PC-9 (cell line): ENCODE data around the gene TK2. TPM values are rescaled to one million over a fixed set of nuclear protein-coding genes. Genes with fewer than 3 reads are reported as not detected.

Source experiments
- BruUV-seq: library from RNA; stranded (reverse); fragments of 400-500 nt; replicated peaks from 2 replicates; lab custom pipeline; 2021; lab: Mats Ljungman, UMichigan
- CTCF ChIA-PET: fragments of 300-600 bp; sonication (Branson Sonifier 250); formaldehyde crosslinking; loops from one replicate; lab custom pipeline; 2022; ENCODE audit warnings: antibody characterized with exemption; lab: Charles Lee
- POLR2A ChIA-PET: fragments of 300-600 bp; sonication (Branson Sonifier 250); formaldehyde crosslinking; loops from one replicate; lab custom pipeline; 2022; ENCODE audit warnings: antibody characterized with exemption; ENCODE audit not compliant: unreplicated experiment; lab: Charles Lee
- DNase-seq, 2 experiments: peaks; one replicate each; pipeline versions ENCODE4 v3.0.0 to v3.0.0-alpha.2; 2015 to 2022; ENCODE audit warnings: mixed read lengths in 1 of 2
- H2AFZ ChIP-seq: fragments of 200-600 bp; sonication (generic); 2 replicates; pipeline ENCODE4 v1.8.1; 2017; ENCODE audit warnings: antibody characterized with exemption
- H3F3A ChIP-seq: fragments of 200-600 bp; sonication (generic); 2 replicates; pipeline ENCODE4 v1.8.1; 2017; ENCODE audit warnings: antibody characterized with exemption, mild to moderate bottlenecking, low read depth; ENCODE audit not compliant: insufficient read depth
- H3K27ac ChIP-seq: fragments of 200-600 bp; sonication (generic); 2 replicates; pipeline ENCODE4 v1.6.1; 2016; ENCODE audit warnings: mixed run types
- H3K27me3 ChIP-seq: fragments of 200-600 bp; sonication (generic); 2 replicates; pipeline ENCODE4 v1.6.1; 2016; ENCODE audit warnings: low read depth, mixed run types; ENCODE audit not compliant: insufficient read depth
- H3K36me3 ChIP-seq: fragments of 200-600 bp; sonication (generic); 2 replicates; pipeline ENCODE4 v1.6.1; 2016; ENCODE audit warnings: low read depth, mixed run types
- H3K4me1 ChIP-seq: fragments of 200-600 bp; sonication (generic); replicated peaks from 2 replicates; pipeline ENCODE4 v1.6.1; 2016; ENCODE audit warnings: mixed run types; ENCODE audit not compliant: insufficient read depth
- H3K4me2 ChIP-seq: fragments of 200-600 bp; sonication (generic); 2 replicates; pipeline ENCODE4 v1.6.1; 2017; ENCODE audit warnings: mixed run types
- H3K4me3 ChIP-seq: fragments of 200-600 bp; sonication (generic); 2 replicates; pipeline ENCODE4 v1.6.1; 2016; ENCODE audit warnings: mixed run types
- H3K79me2 ChIP-seq: fragments of 200-600 bp; sonication (generic); 2 replicates; pipeline ENCODE4 v1.6.1; 2017; ENCODE audit warnings: low read depth, mixed run types
- H3K9me2 ChIP-seq: fragments of 200-600 bp; sonication (generic); 2 replicates; pipeline ENCODE4 v1.8.1; 2017; ENCODE audit warnings: mild to moderate bottlenecking; ENCODE audit not compliant: insufficient read depth
- H3K9me3 ChIP-seq: fragments of 200-600 bp; sonication (generic); 2 replicates; pipeline ENCODE4 v1.8.1; 2016; ENCODE audit warnings: low read depth; ENCODE audit not compliant: insufficient read depth
- H4K20me1 ChIP-seq: fragments of 200-600 bp; sonication (generic); 2 replicates; pipeline ENCODE4 v1.8.1; 2017; ENCODE audit not compliant: insufficient read depth
- EZH2 ChIP-seq: fragments of 200-600 bp; sonication (generic); IDR thresholded peaks from 2 replicates; pipeline ENCODE4 v1.8.0; 2017; ENCODE audit warnings: antibody characterized with exemption, low read depth
- intact Hi-C: fragments of 100-400 bp; cut with micrococcal nuclease; formaldehyde crosslinking; loops from one replicate; pipeline ENCODE4 v1.10.0; 2022; ENCODE audit not compliant: unreplicated experiment
- total RNA-seq: library from RNA; stranded (reverse); gene quantifications from 2 replicates; pipeline ENCODE4 v1.2.3, GENCODE V29; 2021
- TF ChIP-seq, protein P1 (sequence below): fragments of 200-600 bp; sonication (generic); conservative IDR thresholded peaks from 2 replicates; pipeline ENCODE4 v1.6.1; 2017; ENCODE audit warnings: mixed run types, antibody characterized with exemption, mild to moderate bottlenecking, moderate library complexity

Gene TK2
- total RNA-seq, 1 experiment from 2014 or later, result 20.1 TPM

DNA sequence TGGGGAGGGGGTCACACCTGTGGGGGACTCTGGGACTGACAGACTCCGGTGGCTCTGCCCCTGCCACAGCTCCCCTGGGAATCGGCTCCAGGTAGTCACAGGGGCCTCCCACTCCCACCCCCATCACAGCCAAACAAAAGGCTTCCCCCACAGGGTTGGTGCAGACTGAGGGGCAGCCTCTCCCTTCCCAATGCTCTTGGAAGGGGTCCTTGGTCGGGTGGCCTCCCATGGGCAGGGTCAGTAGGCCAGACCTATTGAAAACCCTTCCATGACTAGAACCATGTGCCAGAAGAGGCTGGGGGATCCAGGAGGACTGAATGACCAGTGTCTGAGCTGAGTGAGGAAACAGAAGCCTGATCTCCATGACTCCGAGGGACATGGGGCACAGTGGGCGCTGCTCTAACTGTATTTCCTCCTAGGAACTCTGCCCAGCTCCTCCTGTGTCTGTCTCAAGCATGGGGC lies 28.6 kb downstream of the TK2 start:
- Histone ChIP-seq H2AFZ (no peak overlapping the region), H4K20me1 (no peaks in the 10 kb centered on the region), H3K36me3 (no peaks in the 10 kb centered on the region), H3F3A (peaks cover 31% of the 10 kb centered on the region), H3K27me3 (no peaks in the 10 kb centered on the region), H3K4me3 (no peak overlapping the region), H3K4me1 (peaks cover 55% of the 10 kb centered on the region), H3K4me2 (peak overlapping the region; percentile 50), H3K9me2 (no peaks in the 10 kb centered on the region), H3K27ac (peak overlapping the region; percentile 82), H3K79me2 (no peaks in the 10 kb centered on the region), H3K9me3 (no peaks in the 10 kb centered on the region)
- BruUV-seq, result no TSS peak
- no peak for DNase-seq
- TF ChIP-seq, protein P1, sequence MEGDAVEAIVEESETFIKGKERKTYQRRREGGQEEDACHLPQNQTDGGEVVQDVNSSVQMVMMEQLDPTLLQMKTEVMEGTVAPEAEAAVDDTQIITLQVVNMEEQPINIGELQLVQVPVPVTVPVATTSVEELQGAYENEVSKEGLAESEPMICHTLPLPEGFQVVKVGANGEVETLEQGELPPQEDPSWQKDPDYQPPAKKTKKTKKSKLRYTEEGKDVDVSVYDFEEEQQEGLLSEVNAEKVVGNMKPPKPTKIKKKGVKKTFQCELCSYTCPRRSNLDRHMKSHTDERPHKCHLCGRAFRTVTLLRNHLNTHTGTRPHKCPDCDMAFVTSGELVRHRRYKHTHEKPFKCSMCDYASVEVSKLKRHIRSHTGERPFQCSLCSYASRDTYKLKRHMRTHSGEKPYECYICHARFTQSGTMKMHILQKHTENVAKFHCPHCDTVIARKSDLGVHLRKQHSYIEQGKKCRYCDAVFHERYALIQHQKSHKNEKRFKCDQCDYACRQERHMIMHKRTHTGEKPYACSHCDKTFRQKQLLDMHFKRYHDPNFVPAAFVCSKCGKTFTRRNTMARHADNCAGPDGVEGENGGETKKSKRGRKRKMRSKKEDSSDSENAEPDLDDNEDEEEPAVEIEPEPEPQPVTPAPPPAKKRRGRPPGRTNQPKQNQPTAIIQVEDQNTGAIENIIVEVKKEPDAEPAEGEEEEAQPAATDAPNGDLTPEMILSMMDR, result no peak
- no peak for TF ChIP-seq EZH2
- intact Hi-C loops, result no loop called here
- POLR2A ChIA-PET, result no interaction called here
- CTCF ChIA-PET, result interaction anchor here (0.7 to 1.4 kb wide), 2 partner anchors 11 to 175 kb away, joined by 4 to 10 read pairs; no protein-coding TSS in a partner anchor

DNA sequence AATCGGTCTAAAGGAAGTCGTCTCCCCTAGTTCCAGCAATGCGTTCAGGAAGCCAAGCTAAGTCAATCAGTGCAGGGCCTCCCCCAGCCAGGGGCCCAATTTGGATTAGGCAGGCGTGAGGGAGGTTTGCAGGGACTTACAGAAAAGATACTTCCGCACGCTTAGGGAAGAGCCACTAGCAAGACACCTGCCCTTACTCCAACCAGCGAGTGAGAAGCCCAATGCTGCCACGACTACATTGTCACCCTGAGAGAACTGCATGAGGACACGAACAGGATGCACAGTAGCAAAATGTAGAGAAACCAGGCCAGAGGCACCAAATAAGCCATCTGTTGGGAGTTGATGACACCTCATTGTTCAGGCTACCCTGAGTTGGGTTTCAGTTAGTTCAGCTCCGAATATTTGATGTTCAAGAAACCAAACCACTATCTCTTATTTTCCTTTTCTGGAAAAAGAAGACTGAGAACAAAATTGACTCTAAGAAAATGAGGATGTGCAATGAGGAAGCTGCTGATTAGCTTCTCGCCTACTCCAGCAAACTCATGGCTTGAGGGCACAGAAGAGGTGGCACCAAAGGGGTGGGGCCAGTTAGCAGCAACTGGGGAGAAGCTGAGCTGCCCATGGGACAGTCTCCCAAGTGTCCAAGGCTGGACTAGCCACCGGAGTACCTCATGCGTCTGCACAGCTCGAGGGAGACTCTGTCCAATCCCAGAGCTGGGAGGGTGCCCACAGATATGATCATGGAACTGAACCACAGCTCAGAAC lies 29.3 kb downstream of the TK2 start:
- ChIA-PET POLR2A (no interaction called here), CTCF (interaction anchor here (0.6 to 0.7 kb wide), 2 partner anchors 62 to 176 kb away, joined by 3 to 4 read pairs; no protein-coding TSS in a partner anchor)
- TF ChIP-seq, protein P1, result no peak
- TF ChIP-seq EZH2, result no peak
- no TSS peak for BruUV-seq
- peak overlapping the region; percentile 50 for H3K4me2 ChIP-seq
- H3K79me2 ChIP-seq, result no peaks in the 10 kb centered on the region
- no peak overlapping the region for H2AFZ ChIP-seq
- no peaks in the 10 kb centered on the region for H3K9me2 ChIP-seq
- no peak overlapping the region for H3K4me3 ChIP-seq
- H3K9me3 ChIP-seq, result no peaks in the 10 kb centered on the region
- H4K20me1 ChIP-seq, result no peaks in the 10 kb centered on the region
- no peaks in the 10 kb centered on the region for H3K36me3 ChIP-seq
- H3K27ac ChIP-seq, result peak overlapping the region; percentile 82; the same call in 1 of the 2 replicates
- intact Hi-C loops, result no loop called here
- no peaks in the 10 kb centered on the region for H3K27me3 ChIP-seq
- H3K4me1 ChIP-seq, result peaks cover 62% of the 10 kb centered on the region
- peaks cover 31% of the 10 kb centered on the region for H3F3A ChIP-seq
- DNase-seq, result peak; percentile 30 to 52

DNA sequence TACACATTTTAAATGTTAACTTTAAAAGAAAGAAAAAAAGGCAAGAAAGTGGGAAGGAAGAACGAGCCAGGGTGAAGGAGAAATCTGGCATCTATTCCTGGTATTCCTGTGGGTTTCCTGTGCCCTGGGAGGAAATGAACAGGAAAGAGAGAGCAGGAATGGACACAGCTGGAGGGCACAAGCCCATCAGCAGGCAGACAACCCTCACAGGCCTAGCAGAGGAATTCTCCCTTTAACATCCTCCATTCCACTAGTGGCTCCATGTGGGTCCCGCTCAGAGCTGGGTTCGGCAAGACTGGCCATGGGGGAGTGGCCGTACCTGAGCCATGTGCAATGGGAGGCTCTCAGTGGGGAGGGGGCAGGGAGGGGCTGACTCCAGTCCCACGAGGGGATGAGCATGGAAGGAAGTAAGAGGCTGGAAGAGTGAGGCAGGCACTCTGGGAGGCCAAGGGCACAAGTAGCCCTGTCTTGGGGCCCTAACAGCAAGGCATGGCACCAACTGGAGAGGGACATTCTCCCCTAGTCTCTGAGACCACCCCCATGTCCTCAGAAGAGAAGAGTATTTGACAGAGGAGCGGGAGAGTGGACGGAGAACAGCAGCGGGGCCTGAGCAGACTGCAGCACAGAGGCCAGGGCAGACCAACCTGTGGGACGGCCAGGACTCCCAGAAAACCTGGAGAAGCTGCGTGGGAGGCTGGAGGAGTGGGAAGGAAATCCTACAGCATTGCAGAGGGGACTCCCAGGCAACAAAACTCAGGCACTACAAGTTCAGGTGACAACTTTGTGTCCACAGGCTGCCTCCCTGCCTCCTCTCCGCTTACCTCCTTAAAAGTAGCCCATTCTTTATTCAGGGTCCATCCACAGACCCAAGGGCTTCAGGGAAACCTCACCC lies 30.2 kb downstream of the TK2 start:
- Histone ChIP-seq H3F3A (peaks cover 31% of the 10 kb centered on the region), H3K4me2 (no peak overlapping the region), H2AFZ (no peak overlapping the region), H3K79me2 (no peaks in the 10 kb centered on the region), H3K4me1 (peaks cover 68% of the 10 kb centered on the region), H3K9me2 (no peaks in the 10 kb centered on the region), H4K20me1 (no peaks in the 10 kb centered on the region), H3K27ac (no peak overlapping the region), H3K4me3 (no peak overlapping the region), H3K36me3 (no peaks in the 10 kb centered on the region), H3K9me3 (no peaks in the 10 kb centered on the region), H3K27me3 (no peaks in the 10 kb centered on the region)
- intact Hi-C loops, result loop anchor here (10.0 kb wide), 2 partner anchors 245 to 415 kb away; partner anchors contain the start of genes CES2 and CIAO2B
- POLR2A ChIA-PET, result interaction anchor here (0.6 kb wide), 1 partner anchor 22 kb away, joined by 3 read pairs; no protein-coding TSS in a partner anchor
- TF ChIP-seq EZH2, result no peak
- TF ChIP-seq, protein P1, result no peak
- CTCF ChIA-PET, result no interaction called here
- DNase-seq, result no peak
- no TSS peak for BruUV-seq
